HTERT RPE-1 (cell line): Measurements from ENCODE around the gene ACE.

ENCODE experiments used
- in situ Hi-C: fragments of 300-500 bp; cut with MboI; formaldehyde crosslinking; loops from 4 replicates; pipeline ENCODE4 v1.14.3; 2020; ENCODE audit warnings: low sequenced_read_pairs

ACE gene

GRCh38 chr17:63474174-63474573 is 2.7 kb upstream of the ACE start:
- in situ Hi-C loops = no loop called here

GRCh38 chr17:63474586-63475460 is 2.0 kb upstream of the ACE start:
- in situ Hi-C loops = no loop called here

GRCh38 chr17:63475491-63476412 is 1.1 kb upstream of the ACE start:
- in situ Hi-C loops = no loop called here

GRCh38 chr17:63476459-63476853 is 405 bp upstream of the ACE start:
- in situ Hi-C loops = no loop called here

- in situ Hi-C loops = no loop called here
Measured at GRCh38 chr17:63477480-63478440, 899 bp downstream of the ACE start.

- in situ Hi-C loops = no loop called here
Measured at GRCh38 chr17:63478814-63479494, 2.1 kb downstream of the ACE start.

GRCh38 chr17:63479495-63480184 is 2.8 kb downstream of the ACE start:
- in situ Hi-C loops = no loop called here

GRCh38 chr17:63480192-63480784 is 3.4 kb downstream of the ACE start:
- in situ Hi-C loops = no loop called here

- in situ Hi-C loops = no loop called here
Measured at GRCh38 chr17:63480826-63481487, 4.1 kb downstream of the ACE start.

GRCh38 chr17:63481488-63481870 is 4.6 kb downstream of the ACE start:
- in situ Hi-C loops = no loop called here

GRCh38 chr17:63482509-63482908 is 5.6 kb downstream of the ACE start:
- in situ Hi-C loops = no loop called here

GRCh38 chr17:63483038-63483437 is 6.2 kb downstream of the ACE start:
- in situ Hi-C loops = no loop called here

- in situ Hi-C loops = no loop called here
Measured at GRCh38 chr17:63483655-63484575, 7.1 kb downstream of the ACE start.

- in situ Hi-C loops = no loop called here
Measured at GRCh38 chr17:63486317-63487013, 9.6 kb downstream of the ACE start.

- in situ Hi-C loops = no loop called here
Measured at GRCh38 chr17:63487014-63487339, 10.1 kb downstream of the ACE start.

GRCh38 chr17:63488851-63489250 is 12.0 kb downstream of the ACE start:
- in situ Hi-C loops = no loop called here

GRCh38 chr17:63489291-63489690 is 12.4 kb downstream of the ACE start:
- in situ Hi-C loops = no loop called here
